ENCODE measurements around the gene RBPMS2. TPM values are rescaled to one million over a fixed set of nuclear protein-coding genes. Genes with fewer than 3 reads are reported as not detected.
A peak's percentile ranks its signal among the peaks of the same experiment; 100 is the strongest.

The RBPMS2 gene
- total RNA-seq, 4 donors from 2014 or later, result 14.6 to 47.8 (median 33.9) TPM

DNA sequence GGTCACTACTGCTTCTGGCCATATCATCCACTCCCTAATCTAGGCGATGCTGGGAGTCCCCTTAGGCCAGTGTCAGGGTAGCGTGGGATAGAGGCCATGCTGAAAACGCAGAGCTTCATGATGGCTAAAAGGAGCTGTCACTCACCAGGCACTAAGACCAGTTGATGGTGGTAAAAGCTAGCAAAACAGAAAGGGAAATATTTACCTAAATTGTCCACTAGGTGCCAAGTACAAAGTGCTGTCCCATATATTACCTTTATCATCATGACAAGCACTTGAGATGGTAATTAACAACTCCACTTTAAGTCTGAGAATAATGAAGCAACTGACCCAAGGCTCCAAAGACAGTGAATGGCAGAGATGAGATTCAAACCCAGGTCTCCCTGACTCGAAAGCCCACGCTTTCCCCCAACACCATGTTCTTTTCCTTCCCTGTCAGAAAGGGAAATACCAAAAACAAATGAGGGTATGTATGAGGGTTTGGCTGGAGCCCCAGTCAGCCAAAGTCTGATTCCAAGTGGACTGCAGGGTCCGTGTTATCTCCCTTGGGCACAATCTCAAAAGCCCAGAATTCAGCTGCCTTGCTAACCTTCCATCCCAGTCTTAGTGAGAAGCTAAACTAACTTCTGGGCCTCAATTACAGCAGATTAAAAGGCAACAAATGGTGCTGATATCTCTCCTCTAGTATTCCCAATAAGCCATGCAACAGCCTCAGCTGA, 84.7 kb downstream of the RBPMS2 start:
- Histone ChIP-seq H3K27ac (peak overlapping the region; percentile 8 to 93 (median 80)), H3K9me3 (no peaks in the 10 kb centered on the region), H3K4me3 (no peak overlapping the region), H3K27me3 (no peaks in the 10 kb centered on the region), H3K36me3 (peaks cover 0 to 62% of the 10 kb centered on the region in 2 donors), H3K4me1 (peaks cover 5 to 95% (median 55%) of the 10 kb centered on the region in 3 donors)
- ATAC-seq, result no peak
- no peak for TF ChIP-seq POLR2AphosphoS5 (IDR thresholded peaks at IDR 0.05)
- TF ChIP-seq, protein P1, sequence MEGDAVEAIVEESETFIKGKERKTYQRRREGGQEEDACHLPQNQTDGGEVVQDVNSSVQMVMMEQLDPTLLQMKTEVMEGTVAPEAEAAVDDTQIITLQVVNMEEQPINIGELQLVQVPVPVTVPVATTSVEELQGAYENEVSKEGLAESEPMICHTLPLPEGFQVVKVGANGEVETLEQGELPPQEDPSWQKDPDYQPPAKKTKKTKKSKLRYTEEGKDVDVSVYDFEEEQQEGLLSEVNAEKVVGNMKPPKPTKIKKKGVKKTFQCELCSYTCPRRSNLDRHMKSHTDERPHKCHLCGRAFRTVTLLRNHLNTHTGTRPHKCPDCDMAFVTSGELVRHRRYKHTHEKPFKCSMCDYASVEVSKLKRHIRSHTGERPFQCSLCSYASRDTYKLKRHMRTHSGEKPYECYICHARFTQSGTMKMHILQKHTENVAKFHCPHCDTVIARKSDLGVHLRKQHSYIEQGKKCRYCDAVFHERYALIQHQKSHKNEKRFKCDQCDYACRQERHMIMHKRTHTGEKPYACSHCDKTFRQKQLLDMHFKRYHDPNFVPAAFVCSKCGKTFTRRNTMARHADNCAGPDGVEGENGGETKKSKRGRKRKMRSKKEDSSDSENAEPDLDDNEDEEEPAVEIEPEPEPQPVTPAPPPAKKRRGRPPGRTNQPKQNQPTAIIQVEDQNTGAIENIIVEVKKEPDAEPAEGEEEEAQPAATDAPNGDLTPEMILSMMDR (IDR thresholded peaks at IDR 0.05), result peak in 1 of 4 experiments; percentile 3
- 51 to 67% methylated on average over 1 to 6 of the region's 6 CpGs for WGBS, 2 donors (ENCODE audit: low coverage in 1 of 2)

DNA sequence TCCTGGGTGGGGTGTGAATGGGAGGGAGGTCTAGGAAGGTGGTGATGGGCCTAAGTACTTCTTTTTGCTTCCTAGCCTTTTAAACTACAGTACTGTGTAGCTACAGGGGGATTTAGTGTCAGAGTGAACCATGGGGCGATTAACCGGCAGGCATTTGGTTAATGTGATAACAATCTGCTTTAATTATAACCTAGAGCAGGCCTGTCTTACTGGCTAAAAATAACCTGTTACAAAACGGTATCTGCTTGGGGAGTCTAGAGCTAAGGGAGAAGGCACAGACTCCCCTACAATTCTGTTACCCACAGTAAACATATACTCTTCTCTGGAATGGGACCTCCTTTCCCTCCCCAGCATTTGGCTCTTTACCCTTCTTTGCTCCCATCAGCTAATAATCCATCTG, 85.4 kb downstream of the RBPMS2 start:
- Histone ChIP-seq H3K4me1 (peaks cover 5 to 94% (median 50%) of the 10 kb centered on the region in 3 donors), H3K4me3 (no peak overlapping the region), H3K27ac (peak overlapping the region; percentile 8 to 93 (median 80)), H3K9me3 (no peaks in the 10 kb centered on the region), H3K27me3 (no peaks in the 10 kb centered on the region), H3K36me3 (peaks cover 0 to 68% of the 10 kb centered on the region in 2 donors)
- TF ChIP-seq, protein P1 (IDR thresholded peaks at IDR 0.05), result no peak
- TF ChIP-seq POLR2A (IDR thresholded peaks at IDR 0.05) (no peak), EP300 (IDR thresholded peaks at IDR 0.05) (no peak), POLR2AphosphoS5 (IDR thresholded peaks at IDR 0.05) (no peak)
- WGBS, 2 donors (ENCODE audit: low coverage in 1 of 2), result 10 to 48% methylated on average over 1 to 3 of the region's 3 CpGs
- no peak for ATAC-seq

Small RNA genes lying within 50 kb of the gene (small RNA-seq; reads per million reads assigned to genes)
- gene AC100830.2 (0 reads per million in 4 donors), gene MIR1272 (0 reads per million in 4 donors)

Other genes with a start within 250 kb of the RBPMS2 start
- 1 to 10 TPM; 1.6 to 3.4 (median 2.3) TPM for gene PIF1, start 50.1 kb upstream of the RBPMS2 start, total RNA-seq
- gene PLEKHO2, start 66.3 kb upstream of the RBPMS2 start, total RNA-seq, result 10 to 100 TPM; 27.1 to 47.9 (median 43.1) TPM
- gene ANKDD1A, start 136.3 kb upstream of the RBPMS2 start, total RNA-seq, result 10 to 100 TPM in 2 of 4 donors, 1 to 10 TPM in 2; 4.6 to 15.6 (median 8.5) TPM
- gene SPG21, start 214.3 kb upstream of the RBPMS2 start, total RNA-seq, result 10 to 100 TPM; 79.1 to 94.9 (median 86.9) TPM

Data from gastroesophageal sphincter (tissue), 4 donors.